Measurements from ENCODE around the gene SORCS2. TPM values are rescaled to one million over a fixed set of nuclear protein-coding genes. Genes with fewer than 3 reads are reported as not detected.

SORCS2 gene
- total and polyA plus RNA-seq, 7 donors = 0.18 to 1.5 (median 0.36) TPM

GRCh38 chr4:7239101-7239820 lies 46.9 kb downstream of the SORCS2 start:
- intact Hi-C loops (cut with DNase I) = no loop called here
- H3K36me3 ChIP-seq (ENCODE audit: insufficient read depth in 1 of 2, low read depth in 1 of 2) = no peaks in the 10 kb centered on the region
- TF ChIP-seq, protein P1, sequence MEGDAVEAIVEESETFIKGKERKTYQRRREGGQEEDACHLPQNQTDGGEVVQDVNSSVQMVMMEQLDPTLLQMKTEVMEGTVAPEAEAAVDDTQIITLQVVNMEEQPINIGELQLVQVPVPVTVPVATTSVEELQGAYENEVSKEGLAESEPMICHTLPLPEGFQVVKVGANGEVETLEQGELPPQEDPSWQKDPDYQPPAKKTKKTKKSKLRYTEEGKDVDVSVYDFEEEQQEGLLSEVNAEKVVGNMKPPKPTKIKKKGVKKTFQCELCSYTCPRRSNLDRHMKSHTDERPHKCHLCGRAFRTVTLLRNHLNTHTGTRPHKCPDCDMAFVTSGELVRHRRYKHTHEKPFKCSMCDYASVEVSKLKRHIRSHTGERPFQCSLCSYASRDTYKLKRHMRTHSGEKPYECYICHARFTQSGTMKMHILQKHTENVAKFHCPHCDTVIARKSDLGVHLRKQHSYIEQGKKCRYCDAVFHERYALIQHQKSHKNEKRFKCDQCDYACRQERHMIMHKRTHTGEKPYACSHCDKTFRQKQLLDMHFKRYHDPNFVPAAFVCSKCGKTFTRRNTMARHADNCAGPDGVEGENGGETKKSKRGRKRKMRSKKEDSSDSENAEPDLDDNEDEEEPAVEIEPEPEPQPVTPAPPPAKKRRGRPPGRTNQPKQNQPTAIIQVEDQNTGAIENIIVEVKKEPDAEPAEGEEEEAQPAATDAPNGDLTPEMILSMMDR (IDR thresholded peaks at IDR 0.05) = no peak
- peaks cover 11% of the 10 kb centered on the region for H3K4me1 ChIP-seq
- H3K4me3 ChIP-seq = no peak overlapping the region
- no peak overlapping the region for H3K27ac ChIP-seq
- ATAC-seq (peak in 1 of 4 donors; percentile 16), DNase-seq (no peak)
- H3K9me3 ChIP-seq = no peaks in the 10 kb centered on the region
- H3K27me3 ChIP-seq (ENCODE audit: insufficient read depth in 3 of 3, low read length in 2 of 3) = peaks cover 0 to 3% (median 0%) of the 10 kb centered on the region in 3 donors
- WGBS, 3 donors = 82 to 89% (median 87%) methylated on average over 15 of the region's 15 CpGs

DNA sequence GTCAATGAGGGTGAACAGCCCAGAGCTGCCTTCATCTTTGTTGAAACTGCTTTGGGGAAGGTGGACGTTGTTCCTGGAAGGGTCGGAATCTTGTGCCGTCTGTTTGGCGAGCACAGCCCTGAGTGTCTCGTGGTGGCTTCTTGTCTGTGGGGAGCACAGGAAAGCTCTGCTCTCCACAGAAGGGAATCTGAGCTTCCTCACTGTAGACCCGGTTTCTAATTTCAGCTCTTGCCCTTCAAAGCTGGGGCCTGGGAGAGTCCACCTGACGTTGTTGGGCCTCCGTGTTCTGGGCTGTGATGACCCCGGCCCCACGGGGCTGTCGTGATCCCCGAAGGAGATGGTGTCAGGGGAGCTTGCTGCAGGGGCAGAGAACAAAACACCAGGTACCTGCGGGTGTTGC lies 47.5 kb downstream of the SORCS2 start:
- intact Hi-C loops (cut with DNase I) = no loop called here
- no peaks in the 10 kb centered on the region for H3K9me3 ChIP-seq
- H3K36me3 ChIP-seq (ENCODE audit: insufficient read depth in 1 of 2, low read depth in 1 of 2) = no peaks in the 10 kb centered on the region
- H3K4me1 ChIP-seq = peaks cover 11% of the 10 kb centered on the region
- no peaks in the 10 kb centered on the region for H3K27me3 ChIP-seq (ENCODE audit: insufficient read depth in 3 of 3, low read length in 2 of 3)
- DNase-seq = no peak
- WGBS, 3 donors = 30 to 47% (median 35%) methylated on average over 13 of the region's 13 CpGs
- no peak overlapping the region for H3K27ac ChIP-seq
- no peak overlapping the region for H3K4me3 ChIP-seq
- ATAC-seq = peak; percentile 6 to 57 (median 46)
- TF ChIP-seq, protein P1 (IDR thresholded peaks at IDR 0.05) = no peak

DNA sequence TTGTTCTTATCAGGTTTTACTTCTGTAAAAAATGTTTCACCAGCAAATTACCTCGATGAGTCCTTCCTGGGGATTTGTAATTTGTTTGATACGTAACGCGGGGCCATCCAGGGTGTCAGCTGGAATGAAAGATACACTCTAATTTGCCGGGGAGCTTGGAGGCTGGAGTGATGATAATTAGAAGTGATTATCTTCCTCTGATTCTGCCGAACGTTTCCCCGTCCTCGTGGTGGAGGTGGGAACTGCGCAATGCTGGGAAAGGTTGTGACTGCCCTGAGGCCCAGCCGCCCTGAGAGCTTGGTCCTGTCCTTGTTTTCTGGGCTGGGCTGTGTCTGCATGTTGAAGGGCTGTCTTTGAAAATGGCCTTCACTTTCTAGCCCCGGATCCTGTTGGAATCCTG lies 48.0 kb downstream of the SORCS2 start:
- DNase-seq (no peak), ATAC-seq (no peak)
- peaks cover 11% of the 10 kb centered on the region for H3K4me1 ChIP-seq
- intact Hi-C loops (cut with DNase I) = no loop called here
- H3K27me3 ChIP-seq (ENCODE audit: insufficient read depth in 3 of 3, low read length in 2 of 3) = no peaks in the 10 kb centered on the region
- no peak overlapping the region for H3K27ac ChIP-seq
- no peak overlapping the region for H3K4me3 ChIP-seq
- H3K36me3 ChIP-seq (ENCODE audit: insufficient read depth in 1 of 2, low read depth in 1 of 2) = no peaks in the 10 kb centered on the region
- 69 to 82% (median 73%) methylated on average over 12 of the region's 12 CpGs for WGBS, 3 donors
- TF ChIP-seq, protein P1 (IDR thresholded peaks at IDR 0.05) = no peak
- no peaks in the 10 kb centered on the region for H3K9me3 ChIP-seq

DNA sequence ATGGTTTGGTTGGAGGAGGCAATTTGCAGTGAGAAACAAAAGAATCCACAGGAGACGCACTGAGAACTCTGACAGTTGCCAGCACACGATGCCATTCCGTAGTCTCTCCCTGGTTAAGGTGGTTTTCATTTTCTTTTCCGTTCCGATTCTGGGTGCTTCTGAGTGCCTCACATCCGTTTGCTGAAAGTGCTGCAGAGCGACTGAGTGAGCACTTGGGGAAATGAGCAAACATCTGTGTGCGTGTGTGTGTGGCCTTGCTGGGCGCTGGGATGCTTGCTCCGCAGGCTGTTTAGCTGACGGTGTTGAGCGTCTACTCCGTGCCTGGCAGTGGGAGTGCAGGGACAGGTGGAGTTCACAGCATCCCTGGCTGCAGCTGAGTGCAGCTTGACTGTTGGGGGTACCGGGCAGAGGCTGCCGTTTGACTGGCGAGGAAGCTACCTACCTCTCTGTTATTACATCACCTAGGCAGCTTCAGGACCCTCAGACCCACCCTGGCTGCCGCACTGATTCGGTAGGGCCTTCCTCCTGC lies 49.3 kb downstream of the SORCS2 start:
- ATAC-seq (no peak), DNase-seq (no peak)
- 89 to 95% (median 90%) methylated on average over 18 of the region's 18 CpGs for WGBS, 3 donors
- H3K36me3 ChIP-seq (ENCODE audit: insufficient read depth in 1 of 2, low read depth in 1 of 2) = no peaks in the 10 kb centered on the region
- H3K4me1 ChIP-seq = peaks cover 11% of the 10 kb centered on the region
- no peaks in the 10 kb centered on the region for H3K27me3 ChIP-seq (ENCODE audit: insufficient read depth in 3 of 3, low read length in 2 of 3)
- intact Hi-C loops (cut with DNase I) = no loop called here
- no peaks in the 10 kb centered on the region for H3K9me3 ChIP-seq
- no peak overlapping the region for H3K4me3 ChIP-seq
- TF ChIP-seq, protein P1 (IDR thresholded peaks at IDR 0.05) = no peak
- no peak overlapping the region for H3K27ac ChIP-seq

All from psoas muscle (tissue), 8 donors.